Esophagus mucosa (tissue), 1 donor: ENCODE measurements around the gene GC. TPM values are rescaled to one million over a fixed set of nuclear protein-coding genes. Genes with fewer than 3 reads are reported as not detected.
A peak's percentile ranks its signal among the peaks of the same experiment; 100 is the strongest.
"Not testable (repeated sequence)": the region's sequence is repeated elsewhere in the genome, so short reads cannot be mapped to it uniquely, and the experiment has no call there.

Source experiments
- ATAC-seq: fragments of 200-7000 bp; cut with Tn5 transposase; one replicate; pipeline ENCODE4 v1.9.1; 2020
- total RNA-seq: library from RNA; stranded (reverse); gene quantifications from one replicate; pipeline ENCODE4 v1.2.4, GENCODE V29; 2023
- donor health status: DM: yes; HTN: yes; CAD: no.

GC gene
- total RNA-seq, 1 donor from 2014 or later, result 0.40 TPM

DNA sequence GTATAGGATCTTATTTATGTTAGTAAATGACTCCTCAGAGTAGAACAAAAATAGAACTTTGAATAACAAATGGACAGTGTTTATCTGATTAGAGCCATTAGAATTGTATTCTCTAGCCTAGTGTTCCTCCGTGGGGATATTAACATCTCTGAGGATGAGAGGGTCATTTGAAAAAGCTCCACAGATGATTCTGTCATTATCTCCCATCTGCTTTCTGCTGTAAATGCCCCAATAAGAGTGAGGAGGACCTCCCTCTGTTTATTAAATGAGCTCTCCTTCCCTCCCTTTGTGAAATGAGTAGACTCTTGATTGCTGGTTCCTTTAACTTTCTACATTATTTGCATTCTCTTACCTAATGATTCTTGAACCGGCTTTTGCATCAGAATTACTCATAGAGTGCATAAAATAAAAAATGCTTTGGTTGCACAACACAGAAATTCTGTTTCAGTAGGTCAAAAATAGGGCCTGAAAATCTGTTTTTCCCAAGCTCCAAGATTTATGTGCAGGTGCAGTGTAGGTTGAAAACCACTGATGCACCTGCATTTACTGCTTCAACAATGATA, 18.0 kb downstream of the GC start:
- ATAC-seq, result no peak

DNA sequence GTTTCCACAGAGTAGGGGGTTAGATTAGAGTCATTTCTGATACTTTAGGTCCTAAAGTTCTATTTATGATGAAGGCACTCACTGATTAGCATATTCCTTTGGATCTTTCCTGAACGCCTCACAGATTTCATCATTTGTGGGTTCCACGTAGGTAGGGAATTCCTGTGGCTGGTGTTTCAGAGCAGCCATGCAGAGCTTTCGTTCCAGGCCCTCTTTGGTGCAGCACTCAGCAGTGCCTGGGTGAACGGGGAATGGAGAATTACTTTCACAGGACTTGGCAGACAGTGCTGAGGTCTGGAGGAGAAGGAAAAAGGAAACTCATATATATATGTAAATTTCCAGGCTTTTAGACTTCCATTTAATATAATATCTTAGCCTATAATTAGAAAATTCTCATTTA, 18.5 kb downstream of the GC start:
- ATAC-seq, result no peak

DNA sequence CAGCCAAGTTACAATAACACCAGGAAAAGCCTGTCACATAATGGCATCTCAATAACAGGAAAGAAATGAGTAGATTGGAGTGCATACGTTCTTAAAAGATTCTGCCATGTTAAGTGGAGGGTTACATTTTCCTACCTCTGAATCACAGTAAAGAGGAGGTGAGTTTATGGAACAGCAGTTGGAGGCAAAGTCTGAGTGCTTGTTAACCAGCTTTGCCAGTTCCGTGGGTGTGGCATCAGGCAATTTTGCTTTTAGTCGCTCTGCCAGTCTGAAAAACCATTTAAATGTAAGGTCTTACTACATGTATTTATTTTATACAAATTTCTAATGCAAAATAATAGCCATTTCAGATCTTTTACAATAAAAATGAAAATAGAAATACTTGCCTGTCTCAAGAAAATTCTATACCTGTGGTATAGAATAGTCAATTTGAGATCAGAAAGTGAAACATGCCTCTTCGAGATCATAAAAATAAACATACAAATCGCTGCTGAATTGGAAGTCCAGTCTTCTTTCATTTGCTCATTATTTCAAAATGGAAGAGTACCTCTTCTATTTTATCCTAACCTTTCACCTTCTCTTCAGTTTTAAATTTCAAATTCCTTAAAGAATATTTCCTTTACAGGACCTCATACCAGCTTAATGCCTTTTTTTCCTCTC, 31.4 kb downstream of the GC start:
- no peak for ATAC-seq

DNA sequence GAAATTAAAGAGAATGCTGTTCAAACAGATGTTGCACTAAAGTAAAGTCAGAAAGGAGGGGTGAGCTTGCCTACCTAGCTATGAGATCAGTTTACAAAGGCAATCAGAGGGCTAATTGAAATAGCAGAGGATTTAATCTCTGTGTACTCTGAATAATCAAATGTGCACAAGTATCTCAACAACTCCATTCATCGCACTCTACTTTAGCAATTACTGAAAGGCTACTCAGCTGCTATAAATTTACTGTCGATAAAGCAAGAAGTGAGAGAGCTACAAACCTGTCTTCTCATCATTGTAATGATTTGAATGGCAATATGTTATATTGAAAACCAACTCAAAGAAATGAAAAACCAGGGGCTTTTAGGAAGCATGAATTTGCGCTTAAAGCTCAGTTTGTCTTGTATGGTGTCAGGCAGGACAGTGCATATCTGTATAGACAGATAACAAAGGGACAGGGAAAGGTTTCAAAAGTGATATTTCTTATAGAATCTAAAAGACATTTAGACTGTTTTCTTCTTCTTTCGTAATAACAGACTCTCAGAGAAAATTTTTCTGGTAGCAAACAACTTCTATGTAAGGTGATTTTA, 34.8 kb downstream of the GC start:
- ATAC-seq, result no peak

DNA sequence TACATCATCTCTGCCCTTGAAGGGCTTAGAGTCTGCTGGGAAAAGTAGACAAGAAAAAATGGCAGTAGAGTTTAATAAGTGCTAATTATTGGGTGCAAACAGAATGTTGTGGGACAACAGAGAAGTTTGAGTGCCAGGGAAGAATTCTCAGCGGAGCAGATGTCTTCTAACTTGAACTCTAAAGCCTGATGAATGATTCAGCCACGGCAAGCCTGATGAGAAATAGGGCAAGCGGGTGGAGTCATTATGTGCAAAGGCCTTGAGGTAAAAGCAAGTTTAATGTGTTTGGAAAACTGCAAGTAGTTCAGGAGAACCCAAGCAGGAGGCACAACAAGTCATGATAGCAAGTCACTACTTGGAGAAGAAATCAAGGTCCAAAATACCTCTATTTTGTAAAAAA, 37.5 kb downstream of the GC start:
- ATAC-seq, result no peak

DNA sequence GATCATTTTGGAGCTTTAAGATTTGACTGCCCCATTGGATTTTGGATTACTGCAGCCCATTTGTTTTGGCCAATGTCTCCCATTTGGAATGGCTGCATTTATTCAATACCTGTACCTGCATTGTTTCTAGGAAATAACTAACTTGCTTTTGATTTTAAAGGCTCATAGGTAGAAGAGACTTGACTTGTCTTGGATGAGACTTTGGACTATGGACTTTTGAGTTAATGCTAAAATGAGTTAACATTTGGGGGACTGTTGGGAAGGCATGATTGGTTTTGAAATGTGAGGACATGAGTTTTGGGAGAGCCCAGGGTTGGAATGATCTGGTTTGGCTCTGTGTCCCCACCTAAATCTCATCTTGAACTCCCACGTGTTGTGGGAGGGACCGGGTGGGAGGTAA, 45.1 kb downstream of the GC start:
- ATAC-seq, result not testable (repeated sequence)

DNA sequence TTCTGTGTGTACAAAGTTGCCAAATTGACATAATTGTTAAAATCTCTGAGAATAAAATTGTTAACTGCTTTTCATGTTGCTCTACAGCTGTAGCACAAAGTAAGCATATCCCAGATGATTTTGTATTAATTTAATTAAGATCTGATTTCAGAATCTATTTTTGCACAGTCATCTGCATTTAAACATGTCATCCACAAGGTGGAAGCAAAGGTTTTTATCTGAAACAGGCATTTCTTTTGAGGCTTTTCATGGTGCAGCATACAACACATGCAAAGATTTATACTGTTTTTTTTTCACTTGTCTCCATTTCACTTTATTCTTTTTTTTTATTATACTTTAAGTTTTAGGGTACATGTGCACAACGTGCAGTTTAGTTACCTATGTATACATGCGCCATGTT, 51.2 kb downstream of the GC start:
- ATAC-seq, result no peak

DNA sequence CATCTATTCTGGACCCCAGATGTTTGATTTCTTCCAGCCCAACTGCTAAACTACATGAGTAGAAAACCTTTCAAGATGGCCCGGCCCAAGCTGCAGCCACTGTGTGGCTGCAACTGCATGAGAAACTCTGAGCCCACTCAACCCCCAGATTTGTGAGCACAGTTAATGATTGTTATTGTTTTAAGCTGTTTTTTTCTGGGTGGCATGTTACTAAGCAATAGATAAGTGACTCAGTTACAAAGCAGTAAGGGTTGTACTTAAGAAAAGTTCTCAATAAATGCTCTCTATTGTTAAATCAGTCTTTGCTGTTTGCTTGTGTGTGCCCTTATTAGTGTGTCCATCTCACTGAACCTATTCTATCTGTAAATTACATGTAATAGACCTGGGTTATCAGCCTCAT, 51.8 kb downstream of the GC start:
- ATAC-seq, result no peak

DNA sequence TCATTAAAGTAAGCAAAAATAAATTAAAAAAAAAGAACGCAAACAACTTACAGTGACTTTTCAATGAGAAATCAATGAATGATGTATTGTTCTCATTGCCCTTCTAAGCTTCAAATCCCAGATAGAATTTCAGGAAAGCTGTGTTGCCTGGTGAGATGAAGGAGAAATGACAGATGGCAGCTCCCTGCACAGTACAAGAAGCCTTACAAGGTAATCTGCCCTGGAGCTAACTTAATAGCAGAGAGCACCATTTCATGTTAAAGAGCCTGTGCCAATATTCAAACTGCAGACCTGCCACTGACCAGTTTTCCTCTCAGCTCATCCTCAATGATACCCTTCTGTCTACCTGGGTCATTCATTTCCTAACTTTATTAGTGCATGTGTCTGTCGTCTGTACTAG, 54.0 kb downstream of the GC start:
- ATAC-seq, result no peak

DNA sequence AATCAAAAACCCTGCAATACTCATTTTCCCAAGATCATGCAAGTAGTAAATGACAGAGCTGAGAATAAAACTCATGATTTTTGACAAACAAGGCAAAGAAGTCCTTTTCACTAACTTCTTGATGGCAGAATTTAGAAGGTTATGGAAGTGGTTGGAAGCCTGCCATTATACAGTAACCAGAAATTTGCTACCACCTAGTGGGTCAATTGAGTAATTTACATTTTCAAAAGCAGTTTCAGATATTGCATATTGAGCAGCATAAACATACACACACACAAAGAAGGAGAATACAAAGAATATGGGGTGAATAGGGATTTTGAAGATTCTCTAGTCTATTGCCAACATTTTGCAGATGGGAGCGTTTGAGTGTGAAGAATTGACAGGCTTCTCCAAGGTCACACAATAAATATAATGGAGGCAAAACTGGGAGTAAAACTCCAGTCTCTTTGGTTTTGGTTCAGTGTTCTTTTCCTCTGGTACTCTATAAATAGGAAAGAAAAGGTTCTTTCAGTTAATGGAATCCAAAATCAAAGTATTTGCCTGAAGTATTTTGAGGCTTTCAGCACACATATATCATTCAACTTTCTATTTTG, 70.2 kb downstream of the GC start:
- peak; percentile 51 for ATAC-seq

DNA sequence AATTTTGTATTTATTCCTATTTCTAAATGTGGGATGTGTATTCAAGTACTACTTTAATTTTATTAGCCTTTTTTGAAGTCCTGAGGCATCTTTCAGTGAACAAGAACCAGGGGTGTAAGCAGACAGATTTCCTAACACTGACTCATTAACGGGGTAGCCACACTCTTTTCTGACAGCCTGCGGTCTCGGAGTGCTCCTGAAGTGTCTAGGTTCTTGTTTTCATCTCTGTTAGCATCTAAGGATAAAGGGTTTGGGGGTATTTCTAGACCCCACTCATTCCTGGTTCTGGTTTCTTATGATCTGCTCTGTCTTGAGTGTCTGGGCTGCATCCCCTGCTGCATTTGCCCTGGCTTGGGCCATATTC, 71.9 kb downstream of the GC start:
- ATAC-seq, result no peak

DNA sequence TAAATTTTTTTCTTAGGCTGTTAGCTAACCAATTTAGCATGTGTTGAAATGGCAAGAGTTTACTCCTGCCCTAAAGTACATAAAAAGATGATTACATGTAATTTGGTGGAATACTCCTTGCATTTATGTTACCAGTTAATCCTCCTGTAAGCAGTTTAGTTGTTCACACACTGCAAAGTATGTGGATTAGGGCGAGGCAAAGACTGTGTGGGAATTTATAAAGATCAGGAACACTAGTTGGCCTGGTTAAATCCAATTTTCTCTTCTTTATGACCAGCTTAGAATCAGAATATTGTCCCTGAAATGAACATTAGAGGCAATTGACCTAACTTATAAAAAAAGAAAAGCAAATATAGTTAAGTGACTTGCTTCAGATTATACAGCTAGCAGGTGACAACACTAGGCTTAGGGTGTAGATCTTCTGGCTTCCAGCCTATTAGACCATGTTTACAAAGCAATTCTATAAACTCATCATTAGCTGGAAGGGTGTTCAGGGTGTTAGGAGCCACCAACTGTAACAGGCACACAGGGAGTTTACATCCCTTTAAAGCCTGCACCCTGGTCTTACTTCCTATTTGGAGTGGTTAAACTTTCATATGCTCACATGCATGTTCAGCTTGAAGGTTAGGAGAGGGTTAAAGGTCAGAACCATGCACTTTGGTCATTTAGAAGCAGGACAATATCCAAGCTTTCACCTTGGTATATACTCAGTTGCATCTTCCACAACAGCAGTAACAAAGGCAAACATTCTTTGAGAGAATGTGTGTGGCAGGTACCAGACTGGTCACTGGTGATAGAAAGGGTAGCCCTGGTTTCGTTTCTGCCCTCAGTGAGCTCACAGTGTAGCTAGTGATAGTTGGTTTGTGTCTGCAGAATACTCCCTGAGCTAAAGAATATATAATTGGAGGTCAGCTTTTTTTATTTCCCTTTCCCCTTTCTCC, 72.6 kb downstream of the GC start:
- ATAC-seq, result no peak

DNA sequence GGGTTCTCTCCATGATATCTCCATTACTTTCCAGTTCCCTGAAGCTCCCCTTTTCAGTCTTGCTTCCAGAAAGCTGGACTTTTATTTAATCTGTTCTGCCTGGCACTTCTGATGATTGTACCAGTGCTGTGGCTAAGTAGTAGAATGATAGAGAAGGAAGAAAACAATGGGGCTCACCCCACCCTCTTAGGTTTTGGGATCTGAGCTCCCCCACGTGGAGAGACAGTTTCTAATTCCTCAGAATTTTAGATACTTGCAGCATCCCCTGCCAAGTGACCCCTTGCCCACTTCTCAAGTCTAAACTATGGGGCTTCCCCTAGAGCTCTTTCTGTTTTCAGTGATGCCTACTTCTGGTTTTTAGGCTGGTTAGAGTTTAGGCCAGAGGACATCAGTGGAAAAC, 73.9 kb downstream of the GC start:
- ATAC-seq, result no peak

DNA sequence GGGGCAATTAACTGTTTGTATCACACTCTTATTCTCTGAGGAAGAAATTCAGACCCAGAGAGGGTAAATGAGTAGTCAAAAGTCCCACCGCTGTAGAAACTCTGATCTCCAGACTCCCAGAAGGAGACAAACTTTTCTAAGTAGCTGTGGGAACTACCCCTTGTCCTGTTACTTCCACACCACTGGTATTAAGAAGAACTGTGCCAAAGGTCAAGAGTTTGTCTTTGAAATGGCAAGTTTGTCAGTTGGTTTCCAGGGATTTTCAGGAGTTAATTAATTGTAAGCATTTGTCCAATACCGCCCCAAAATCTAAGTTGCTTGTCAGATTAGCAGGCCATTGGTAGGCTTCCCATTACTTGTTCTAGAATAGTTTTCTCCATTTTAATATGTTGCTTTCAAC, 85.7 kb downstream of the GC start:
- ATAC-seq, result no peak

DNA sequence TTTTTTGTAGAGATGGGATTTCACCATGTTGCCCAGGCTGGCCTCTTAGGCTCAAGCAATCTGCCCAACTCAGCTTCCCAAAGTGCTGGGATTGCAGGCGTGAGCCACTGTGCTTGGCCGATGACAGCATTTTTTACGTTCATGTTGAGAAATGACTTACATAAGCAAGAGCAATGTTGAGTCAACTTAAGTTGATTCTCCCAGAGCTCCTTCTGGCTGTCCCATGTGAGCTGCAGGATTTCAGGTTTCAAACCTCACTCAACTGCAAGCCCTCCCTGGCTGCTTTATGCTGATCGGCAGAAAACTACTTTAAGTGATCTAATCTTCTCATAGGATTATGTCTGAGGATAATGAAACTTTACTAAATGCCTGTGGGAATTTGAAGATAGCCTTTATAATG, 86.8 kb downstream of the GC start:
- no peak for ATAC-seq

DNA sequence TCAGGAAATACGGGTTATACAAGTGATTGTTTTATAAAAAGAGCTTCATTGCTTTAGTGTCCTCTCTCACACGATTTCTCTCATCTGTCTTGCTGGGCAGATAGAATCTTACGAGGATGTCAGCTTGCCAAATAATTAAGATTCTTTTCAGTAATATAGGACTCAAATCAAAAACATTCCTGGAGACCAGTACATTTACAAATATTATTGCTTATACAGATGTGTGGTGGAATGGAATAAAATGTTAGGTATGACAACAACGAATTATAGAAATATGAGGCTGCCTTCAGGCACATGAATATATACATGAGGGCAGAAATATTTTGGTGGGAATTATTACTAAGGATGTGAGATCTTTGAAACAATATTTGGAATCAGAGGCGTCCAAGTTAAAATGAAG, 88.9 kb downstream of the GC start:
- no peak for ATAC-seq

DNA sequence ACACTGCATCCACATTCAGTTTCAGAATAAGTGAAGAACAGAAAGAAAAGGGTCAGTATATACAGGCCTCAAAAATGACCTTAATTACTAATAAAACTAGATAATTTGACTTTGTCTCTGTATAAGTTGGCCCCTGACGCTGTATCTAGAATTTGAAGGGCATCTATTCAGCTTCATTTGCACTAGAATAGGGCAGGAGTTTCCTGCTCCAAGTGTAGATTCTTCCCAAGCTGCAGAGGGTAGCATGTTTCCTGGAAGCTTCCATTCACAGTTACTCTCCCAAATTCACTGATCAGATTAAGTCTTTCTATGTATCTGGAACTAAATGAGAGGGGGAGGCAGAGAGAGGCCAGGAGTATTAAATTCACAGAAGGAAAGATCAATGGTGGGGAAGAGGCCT, 90.9 kb downstream of the GC start:
- ATAC-seq, result no peak

DNA sequence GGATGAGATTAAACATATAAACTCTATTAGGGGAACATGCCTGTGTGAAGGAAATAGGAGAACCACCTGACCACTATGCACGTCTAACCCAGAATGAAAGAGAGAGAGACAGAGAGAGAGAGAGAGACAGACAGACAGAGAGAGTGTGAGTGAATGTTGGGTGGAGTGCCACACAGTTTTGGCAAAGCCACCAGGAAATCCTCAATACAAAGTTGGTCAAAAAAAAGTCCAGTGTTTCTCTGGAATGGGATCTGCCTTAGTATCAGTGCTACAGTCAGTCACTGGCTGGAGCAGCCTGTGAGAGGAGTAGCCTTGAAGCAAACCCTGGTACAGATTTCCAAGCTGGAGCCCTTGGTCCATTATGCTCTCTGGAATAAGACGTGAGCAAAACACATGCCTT, 91.7 kb downstream of the GC start:
- no peak for ATAC-seq

Other genes starting within 250 kb of the GC start
- not detected for gene NPFFR2, start 247.9 kb upstream of the GC start, total RNA-seq